Mononuclear cell (primary cell): Measurements from ENCODE around the gene EFCAB3. TPM values are rescaled to one million over a fixed set of nuclear protein-coding genes. Genes with fewer than 3 reads are reported as not detected.
A peak's percentile ranks its signal among the peaks of the same experiment; 100 is the strongest.
"Not testable (repeated sequence)": the region's sequence is repeated elsewhere in the genome, so short reads cannot be mapped to it uniquely, and the experiment has no call there.

Source experiments
- H3K27me3 ChIP-seq: 2 replicates; pipeline ENCODE4 v1.6.0; 2011; ENCODE audit warnings: low read length, control low read depth; ENCODE audit not compliant: insufficient read depth
- H3K4me1 ChIP-seq: 2 replicates; pipeline ENCODE4 v1.5.1; 2011; ENCODE audit warnings: mild to moderate bottlenecking, low read length, control low read depth; ENCODE audit not compliant: insufficient read depth
- H3K4me3 ChIP-seq: 2 replicates; pipeline ENCODE4 v1.5.1; 2011; ENCODE audit warnings: mild to moderate bottlenecking, low read length, moderate library complexity
- H3K9me3 ChIP-seq: 2 replicates; pipeline ENCODE4 v1.5.1; 2011; ENCODE audit warnings: low read depth, mild to moderate bottlenecking, control low read depth, low read length
- total RNA-seq: library from RNA; depleted of rRNA; stranded (reverse); fragments of >200 nt; gene quantifications from one replicate; pipeline ENCODE4 v1.2.3, GENCODE V29; 2012

Gene EFCAB3
- total RNA-seq: not detected

GRCh38 chr17:62380253-62380652, at the start of gene EFCAB3:
Gene EFCAB3 (plus strand): TSS chr17:62380553. CDS start chr17:62382980, 2,427 bp downstream.
- H3K27me3 ChIP-seq: no peaks in the 10 kb centered on the region
- H3K4me1 ChIP-seq: no peaks in the 10 kb centered on the region
- no peaks in the 10 kb centered on the region for H3K9me3 ChIP-seq
- no peak within 1 kb of the TSS for H3K4me3 ChIP-seq

DNA sequence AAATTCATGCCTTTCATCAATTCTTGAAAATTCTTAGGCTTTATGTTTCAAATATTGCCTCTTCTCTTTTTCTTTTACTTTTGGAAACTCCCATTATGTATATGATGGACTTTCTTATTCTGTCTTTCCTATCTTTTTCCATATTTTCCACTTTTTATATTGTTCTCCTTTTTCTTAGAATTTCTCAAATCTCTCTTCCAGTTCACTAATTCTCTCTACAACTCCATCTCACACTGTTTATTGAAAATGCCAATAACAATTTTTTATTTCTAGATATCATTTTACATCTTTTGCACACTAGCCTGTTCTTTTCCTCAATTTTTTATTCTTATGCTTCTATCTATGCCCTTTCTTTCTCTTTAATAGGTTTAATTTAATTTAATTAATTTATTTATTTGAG, 43.8 kb upstream of the EFCAB3 start:
- no peak overlapping the region for H3K4me3 ChIP-seq
- no peaks in the 10 kb centered on the region for H3K9me3 ChIP-seq
- H3K27me3 ChIP-seq: no peaks in the 10 kb centered on the region
- H3K4me1 ChIP-seq: no peaks in the 10 kb centered on the region

GRCh38 chr17:62343764-62344270, 36.5 kb upstream of the EFCAB3 start:
- H3K27me3 ChIP-seq: peaks cover 2% of the 10 kb centered on the region
- no peaks in the 10 kb centered on the region for H3K9me3 ChIP-seq
- H3K4me3 ChIP-seq: no peak overlapping the region
- no peaks in the 10 kb centered on the region for H3K4me1 ChIP-seq

DNA sequence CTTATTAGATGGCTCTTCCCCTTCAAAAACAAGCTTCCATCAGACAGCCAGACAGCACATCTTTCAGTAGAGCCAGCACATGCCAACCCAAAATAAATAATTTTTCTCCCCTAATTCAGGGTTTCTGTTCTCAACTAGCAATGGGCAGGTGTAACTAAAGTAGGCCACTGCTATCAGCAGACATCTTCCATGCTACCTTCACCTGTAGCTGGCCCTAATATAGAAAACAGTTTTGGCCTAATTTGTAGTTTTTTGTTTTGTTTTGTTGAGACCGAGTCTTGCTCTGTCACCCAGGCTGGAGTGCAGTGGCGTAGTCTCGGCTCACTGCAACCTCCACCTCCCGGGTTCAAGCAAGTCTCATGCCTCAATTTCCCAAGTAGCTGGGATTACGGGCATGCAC, 29.2 kb upstream of the EFCAB3 start:
- Histone ChIP-seq H3K4me1 (no peaks in the 10 kb centered on the region), H3K4me3 (no peak overlapping the region), H3K9me3 (no peaks in the 10 kb centered on the region), H3K27me3 (peaks cover 5% of the 10 kb centered on the region)

DNA sequence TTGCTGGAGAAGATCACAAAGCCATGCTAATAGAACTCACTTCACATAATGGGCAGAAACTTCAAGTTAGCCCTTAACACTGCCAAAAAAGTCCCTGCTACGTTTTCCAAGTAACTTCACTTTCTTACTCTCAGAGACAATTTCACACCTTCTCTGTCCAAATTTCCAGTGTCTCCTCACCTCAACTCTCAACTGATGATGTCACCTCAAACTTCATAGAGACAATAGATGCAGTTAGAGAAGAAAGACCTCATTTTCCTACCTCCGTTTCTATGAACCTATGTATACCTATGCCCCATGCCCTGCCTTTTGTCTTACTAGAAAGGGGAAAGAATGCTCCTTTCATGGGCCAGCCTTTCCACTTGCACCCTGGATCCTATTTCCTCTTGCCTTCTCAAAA, 14.2 kb upstream of the EFCAB3 start:
- Histone ChIP-seq H3K4me1 (no peaks in the 10 kb centered on the region), H3K27me3 (no peaks in the 10 kb centered on the region), H3K9me3 (no peaks in the 10 kb centered on the region), H3K4me3 (no peak overlapping the region)

- Histone ChIP-seq H3K4me1 (no peaks in the 10 kb centered on the region), H3K9me3 (no peaks in the 10 kb centered on the region), H3K4me3 (no peak overlapping the region), H3K27me3 (no peaks in the 10 kb centered on the region)
Observed at GRCh38 chr17:62381561-62381960, 1.2 kb downstream of the EFCAB3 start.

DNA sequence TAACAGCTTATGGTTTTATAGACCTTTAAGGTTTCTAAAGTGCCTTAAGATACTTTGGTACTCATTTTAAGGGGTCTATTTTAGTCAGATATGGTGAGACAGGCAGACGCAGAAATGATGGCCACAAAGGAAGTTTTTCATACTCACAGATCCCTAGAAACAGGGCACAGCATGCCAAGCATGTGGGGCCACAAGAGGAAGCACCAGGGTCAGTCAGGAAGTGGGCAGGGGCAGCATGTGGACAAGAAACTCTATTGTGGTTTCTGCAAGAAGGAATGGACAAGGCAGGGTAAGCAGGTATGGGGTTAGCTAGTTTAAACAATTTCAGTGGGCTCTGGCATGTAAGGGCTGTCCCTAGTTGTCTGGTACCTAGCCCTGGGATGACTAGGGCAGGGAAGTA, 8.5 kb downstream of the EFCAB3 start:
- H3K4me1 ChIP-seq: no peaks in the 10 kb centered on the region
- no peaks in the 10 kb centered on the region for H3K27me3 ChIP-seq
- H3K4me3 ChIP-seq: no peak overlapping the region
- H3K9me3 ChIP-seq: no peaks in the 10 kb centered on the region

- Histone ChIP-seq H3K4me3 (no peak overlapping the region), H3K4me1 (no peaks in the 10 kb centered on the region), H3K9me3 (no peaks in the 10 kb centered on the region), H3K27me3 (no peaks in the 10 kb centered on the region)
Observed at GRCh38 chr17:62392908-62393307, 12.6 kb downstream of the EFCAB3 start.

DNA sequence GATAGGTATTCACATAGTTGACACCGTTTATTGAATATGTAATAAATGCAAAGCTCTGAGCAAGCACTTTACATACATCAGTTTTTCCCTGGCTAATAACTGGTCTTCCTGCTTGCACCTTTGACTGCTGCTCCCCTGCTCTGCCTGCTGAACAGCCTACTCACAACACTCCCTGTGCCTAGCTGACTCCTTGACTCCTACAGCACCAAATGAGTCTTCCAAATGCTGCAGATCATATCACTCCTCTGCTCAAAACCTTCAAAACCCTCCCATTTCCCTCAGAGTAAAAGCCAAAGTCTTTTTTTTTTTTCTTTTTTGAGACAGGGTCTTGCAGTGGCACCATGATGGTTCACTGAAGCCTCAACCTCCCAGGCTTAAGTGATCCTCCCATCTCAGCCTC, 18.5 kb downstream of the EFCAB3 start:
- no peak overlapping the region for H3K4me3 ChIP-seq
- peaks cover 5% of the 10 kb centered on the region for H3K27me3 ChIP-seq

GRCh38 chr17:62405451-62405850, 25.1 kb downstream of the EFCAB3 start:
- Histone ChIP-seq H3K9me3 (no peaks in the 10 kb centered on the region), H3K4me3 (no peak overlapping the region), H3K27me3 (peaks cover 5% of the 10 kb centered on the region), H3K4me1 (no peaks in the 10 kb centered on the region)

More for the DNA sequence above, 18.5 kb downstream of the EFCAB3 start:
- Histone ChIP-seq H3K9me3 (no peaks in the 10 kb centered on the region), H3K4me1 (no peaks in the 10 kb centered on the region)

GRCh38 chr17:62413090-62413489, 32.7 kb downstream of the EFCAB3 start:
- H3K9me3 ChIP-seq, H3K27me3 ChIP-seq, H3K4me1 ChIP-seq, H3K4me3 ChIP-seq: not testable (repeated sequence)

DNA sequence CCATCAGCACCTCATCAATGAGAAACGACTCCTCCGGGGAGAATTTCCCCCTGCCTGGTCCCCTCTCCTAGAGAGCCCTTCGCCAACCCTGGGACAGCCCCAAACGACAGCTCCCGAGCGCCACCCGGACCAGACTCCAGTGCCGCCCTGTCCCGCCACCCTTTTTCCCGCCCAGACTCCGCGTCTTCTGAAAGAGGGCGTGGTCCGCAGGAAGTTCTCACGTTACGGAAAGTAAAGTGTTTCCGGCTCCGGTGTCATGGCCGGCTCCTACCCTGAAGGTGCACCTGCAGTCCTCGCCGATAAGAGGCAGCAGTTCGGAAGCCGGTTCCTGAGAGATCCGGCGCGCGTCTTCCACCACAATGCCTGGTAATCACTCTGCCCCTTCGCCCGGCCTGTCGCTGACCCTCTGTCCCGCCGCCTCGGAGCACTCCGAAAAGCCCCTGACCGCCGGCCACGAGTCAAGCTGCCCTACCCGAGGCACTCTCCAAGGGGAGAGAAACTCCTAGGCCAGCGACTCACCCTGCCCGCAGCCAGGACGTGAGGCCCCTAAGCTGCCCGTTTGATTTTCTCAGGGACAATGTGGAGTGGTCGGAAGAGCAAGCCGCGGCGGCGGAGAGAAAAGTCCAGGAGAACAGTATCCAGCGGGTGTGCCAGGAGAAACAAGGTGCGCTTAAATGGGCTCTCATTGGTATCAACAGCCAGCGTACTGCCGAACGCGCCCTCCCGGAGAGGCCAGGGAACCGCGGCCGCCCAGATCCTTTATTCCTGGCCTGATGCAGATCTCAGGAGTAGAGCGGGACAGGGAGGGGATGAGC, 43.5 kb downstream of the EFCAB3 start, which contains the start of gene METTL2A:
Gene METTL2A (plus strand): TSS at position 251 of the 815 bp plus-strand sequence. CDS start 6 bp downstream, at position 257.
- not testable (repeated sequence) for H3K9me3 ChIP-seq, H3K27me3 ChIP-seq
- Histone ChIP-seq H3K4me1 (peaks cover 12% of the 10 kb centered on the region), H3K4me3 (peak within 1 kb of the TSS; percentile 58)

DNA sequence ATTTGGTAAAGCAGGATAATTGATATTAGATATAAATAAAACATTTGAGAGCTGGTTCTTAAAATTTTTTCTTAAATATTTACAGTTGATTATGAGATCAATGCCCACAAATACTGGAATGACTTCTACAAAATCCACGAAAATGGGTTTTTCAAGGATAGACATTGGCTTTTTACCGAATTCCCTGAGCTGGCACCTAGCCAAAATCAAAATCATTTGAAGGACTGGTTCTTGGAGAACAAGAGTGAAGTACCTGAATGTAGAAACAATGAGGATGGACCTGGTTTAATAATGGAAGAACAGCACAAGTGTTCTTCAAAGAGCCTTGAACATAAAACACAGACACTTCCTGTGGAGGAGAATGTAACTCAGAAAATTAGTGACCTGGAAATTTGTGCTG, 45.9 kb downstream of the EFCAB3 start:
- not testable (repeated sequence) for H3K4me3 ChIP-seq, H3K9me3 ChIP-seq, H3K27me3 ChIP-seq
- peaks cover 12% of the 10 kb centered on the region for H3K4me1 ChIP-seq

- H3K27me3 ChIP-seq, H3K4me3 ChIP-seq, H3K9me3 ChIP-seq, H3K4me1 ChIP-seq: not testable (repeated sequence)
Observed at GRCh38 chr17:62435251-62435650, 54.9 kb downstream of the EFCAB3 start.

- not testable (repeated sequence) for H3K4me1 ChIP-seq, H3K27me3 ChIP-seq, H3K4me3 ChIP-seq, H3K9me3 ChIP-seq
Observed at GRCh38 chr17:62441181-62441580, 60.8 kb downstream of the EFCAB3 start.

DNA sequence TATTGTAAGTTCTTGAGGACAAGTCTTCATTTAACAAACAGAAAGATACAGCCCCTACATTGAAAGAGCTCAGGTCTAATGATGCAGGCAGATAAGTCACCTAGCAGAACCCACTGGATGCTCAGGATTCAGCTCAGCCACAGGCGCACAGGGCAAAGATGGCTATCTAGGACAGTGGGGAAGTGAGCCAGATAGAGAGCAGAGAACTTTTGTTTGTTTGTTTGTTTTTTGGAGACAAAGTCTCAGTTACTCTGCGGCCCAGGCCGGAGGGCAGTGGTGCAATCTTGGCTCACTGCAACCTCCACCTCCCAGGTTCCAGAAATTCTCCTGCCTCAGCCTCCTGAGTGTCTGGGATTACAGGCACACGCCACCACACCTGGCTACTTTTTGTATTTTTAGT, 63.7 kb downstream of the EFCAB3 start:
- no peaks in the 10 kb centered on the region for H3K9me3 ChIP-seq
- H3K27me3 ChIP-seq: no peaks in the 10 kb centered on the region
- no peak overlapping the region for H3K4me3 ChIP-seq
- H3K4me1 ChIP-seq: no peaks in the 10 kb centered on the region
